ENCODE data around the gene NFATC2.

NFATC2 gene

GRCh38 chr20:51374961-51375360, 167.6 kb downstream of the NFATC2 start:
- TF ChIP-seq CTCF (IDR thresholded peaks at IDR 0.05; ENCODE audit: low read depth, low read length): no peak

DNA sequence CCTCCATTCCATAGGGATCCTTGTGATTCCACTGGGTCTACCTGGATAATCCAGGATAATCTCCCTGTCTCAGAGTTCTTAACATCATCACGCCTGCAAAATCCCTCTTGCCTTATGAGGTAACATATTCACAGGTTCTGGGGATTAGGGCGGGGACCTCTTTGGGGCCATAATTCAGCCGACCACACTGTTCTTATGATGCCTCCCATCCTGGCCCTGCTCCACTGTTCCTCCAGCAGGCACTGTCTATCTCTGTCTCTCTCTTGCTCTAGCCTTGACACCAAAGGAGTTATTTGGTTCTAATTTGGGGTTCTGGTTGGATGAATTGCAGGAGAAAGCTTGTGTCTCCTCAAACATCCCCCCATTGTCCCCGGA, 168.1 kb downstream of the NFATC2 start:
- TF ChIP-seq CTCF (IDR thresholded peaks at IDR 0.05; ENCODE audit: low read depth, low read length): no peak
- DNase-seq (ENCODE audit: low read depth in 2 of 2): no peak
- no peak overlapping the region for H3K4me3 ChIP-seq (replicated peaks in 1 of 2; ENCODE audit: low read depth in 2 of 2, low read length in 2 of 2)

More at GRCh38 chr20:51374961-51375360, 167.6 kb downstream of the NFATC2 start:
- no peak for DNase-seq (ENCODE audit: low read depth in 2 of 2)
- no peak overlapping the region for H3K4me3 ChIP-seq (replicated peaks in 1 of 2; ENCODE audit: low read depth in 2 of 2, low read length in 2 of 2)

GRCh38 chr20:51373713-51374455, 168.6 kb downstream of the NFATC2 start:
- H3K4me3 ChIP-seq (replicated peaks in 1 of 2; ENCODE audit: low read depth in 2 of 2, low read length in 2 of 2): no peak overlapping the region
- no peak for TF ChIP-seq CTCF (IDR thresholded peaks at IDR 0.05; ENCODE audit: low read depth, low read length)
- peak in 1 of 2 donors; percentile 72 for DNase-seq (ENCODE audit: low read depth in 2 of 2)

DNA sequence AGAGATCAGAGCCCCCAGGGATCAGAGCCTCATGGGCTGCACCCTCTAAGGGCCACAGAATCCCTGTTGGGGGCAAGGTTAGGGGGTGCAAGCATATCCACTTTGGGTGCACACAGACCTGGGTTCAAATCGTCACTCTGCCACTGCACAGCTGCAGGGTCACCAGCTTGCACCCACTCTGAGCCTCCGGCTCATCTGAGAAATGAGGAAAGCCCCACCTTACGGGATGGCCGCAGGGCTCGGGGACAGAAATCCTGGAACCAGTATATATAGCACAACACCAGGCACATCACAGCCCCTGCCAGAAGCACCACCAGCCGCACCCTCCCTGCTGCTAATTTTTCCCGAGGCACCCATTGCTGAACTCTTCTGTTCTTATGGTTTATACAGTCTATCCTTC, 169.6 kb downstream of the NFATC2 start:
- DNase-seq (ENCODE audit: low read depth in 2 of 2): no peak
- H3K4me3 ChIP-seq (replicated peaks in 1 of 2; ENCODE audit: low read depth in 2 of 2, low read length in 2 of 2): no peak overlapping the region
- no peak for TF ChIP-seq CTCF (IDR thresholded peaks at IDR 0.05; ENCODE audit: low read depth, low read length)

DNA sequence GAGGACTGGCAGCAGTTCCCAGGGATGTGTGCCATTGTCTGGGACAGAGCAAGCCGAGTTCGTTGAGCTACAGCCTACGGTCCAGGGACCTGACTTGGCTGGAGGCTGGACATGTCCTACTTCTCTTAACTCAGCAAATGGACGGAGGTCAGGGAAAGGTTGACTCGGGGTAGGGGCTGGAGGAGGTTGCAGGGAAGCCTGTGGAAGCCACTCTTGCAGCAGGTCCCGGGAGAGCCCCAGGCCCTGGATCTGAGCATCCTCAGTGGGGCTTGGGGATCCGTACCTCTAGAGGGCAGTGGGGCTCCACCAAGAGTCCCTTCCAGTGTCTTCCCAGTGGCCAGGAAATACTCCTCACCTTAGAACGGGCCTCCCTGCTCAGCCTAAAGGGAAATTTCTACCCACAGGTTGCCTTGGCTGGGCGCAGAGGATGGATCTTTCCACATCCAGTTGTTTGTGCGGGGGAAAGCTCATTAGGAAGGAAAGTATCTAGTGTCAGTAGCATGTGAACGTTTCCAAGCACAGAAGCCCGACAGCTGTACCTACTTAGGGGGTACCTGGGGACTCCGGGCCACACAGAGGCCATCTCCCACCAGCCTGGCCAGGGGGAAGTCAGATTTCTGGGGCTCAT, 170.2 kb downstream of the NFATC2 start:
- H3K4me3 ChIP-seq (replicated peaks in 1 of 2; ENCODE audit: low read depth in 2 of 2, low read length in 2 of 2): no peak overlapping the region
- DNase-seq (ENCODE audit: low read depth in 2 of 2): peak; percentile 76 to 78
- TF ChIP-seq CTCF (IDR thresholded peaks at IDR 0.05; ENCODE audit: low read depth, low read length): peak; percentile 89

- H3K4me3 ChIP-seq (replicated peaks in 1 of 2; ENCODE audit: low read depth in 2 of 2, low read length in 2 of 2): no peak overlapping the region
- TF ChIP-seq CTCF (IDR thresholded peaks at IDR 0.05; ENCODE audit: low read depth, low read length): no peak
- no peak for DNase-seq (ENCODE audit: low read depth in 2 of 2)
Measured at GRCh38 chr20:51371720-51372119, 170.8 kb downstream of the NFATC2 start.

Data from cardiac fibroblast (primary cell).